ENCODE data around the gene SMPD2. TPM values are rescaled to one million over a fixed set of nuclear protein-coding genes. Genes with fewer than 3 reads are reported as not detected.

SMPD2 gene, protein sequence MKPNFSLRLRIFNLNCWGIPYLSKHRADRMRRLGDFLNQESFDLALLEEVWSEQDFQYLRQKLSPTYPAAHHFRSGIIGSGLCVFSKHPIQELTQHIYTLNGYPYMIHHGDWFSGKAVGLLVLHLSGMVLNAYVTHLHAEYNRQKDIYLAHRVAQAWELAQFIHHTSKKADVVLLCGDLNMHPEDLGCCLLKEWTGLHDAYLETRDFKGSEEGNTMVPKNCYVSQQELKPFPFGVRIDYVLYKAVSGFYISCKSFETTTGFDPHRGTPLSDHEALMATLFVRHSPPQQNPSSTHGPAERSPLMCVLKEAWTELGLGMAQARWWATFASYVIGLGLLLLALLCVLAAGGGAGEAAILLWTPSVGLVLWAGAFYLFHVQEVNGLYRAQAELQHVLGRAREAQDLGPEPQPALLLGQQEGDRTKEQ
- 4.7 TPM for total RNA-seq

DNA sequence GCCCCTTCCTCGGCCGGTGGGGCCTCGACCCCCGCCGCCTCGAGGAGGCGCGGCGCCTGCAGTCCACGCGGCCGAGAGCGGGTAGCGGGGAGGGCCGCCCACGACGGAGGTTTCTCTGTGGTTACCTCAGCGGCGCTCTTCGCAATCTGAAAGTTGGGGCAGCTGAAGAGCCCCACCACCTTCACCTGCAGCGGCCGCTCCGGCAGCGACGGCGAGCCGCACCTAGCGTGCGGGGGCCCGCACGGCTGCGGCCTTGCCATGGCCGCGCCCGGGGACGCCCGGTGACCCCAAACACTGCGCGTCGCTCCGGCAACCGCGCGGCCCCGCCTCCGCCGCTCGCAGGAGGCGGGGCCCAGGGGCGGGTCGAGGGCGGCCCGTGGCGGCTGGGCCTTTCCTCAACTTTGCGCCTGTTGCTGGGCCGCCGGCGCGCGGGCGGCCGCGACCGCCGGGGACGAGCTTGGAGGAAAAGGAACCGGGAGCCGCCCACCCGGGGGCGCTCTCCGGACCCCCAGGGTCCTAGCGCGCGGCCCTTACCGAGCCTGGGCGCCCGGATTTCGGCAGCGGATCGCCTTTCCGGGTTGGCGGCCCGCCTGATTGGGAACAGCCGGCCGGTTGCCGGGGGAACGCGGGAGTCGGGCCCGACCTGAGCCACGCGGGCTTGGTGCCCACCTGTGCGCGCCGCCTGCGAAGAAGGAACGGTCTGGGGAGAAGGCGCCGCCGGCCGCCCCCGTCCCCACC is at the start of gene SMPD2, which contains the start of gene PPIL6:
Gene SMPD2, plus strand, starts transcription at position 394 of the 738 bp plus-strand sequence. CDS start 398 bp downstream, outside the sequence.
Gene PPIL6, minus strand, starts transcription at position 298 of the 738 bp plus-strand sequence. Its CDS starts 38 bp downstream, at position 260.
- DNase-seq (ENCODE audit: low spot score) = peak; percentile 91
- ATAC-seq = peak; percentile 96

DNA sequence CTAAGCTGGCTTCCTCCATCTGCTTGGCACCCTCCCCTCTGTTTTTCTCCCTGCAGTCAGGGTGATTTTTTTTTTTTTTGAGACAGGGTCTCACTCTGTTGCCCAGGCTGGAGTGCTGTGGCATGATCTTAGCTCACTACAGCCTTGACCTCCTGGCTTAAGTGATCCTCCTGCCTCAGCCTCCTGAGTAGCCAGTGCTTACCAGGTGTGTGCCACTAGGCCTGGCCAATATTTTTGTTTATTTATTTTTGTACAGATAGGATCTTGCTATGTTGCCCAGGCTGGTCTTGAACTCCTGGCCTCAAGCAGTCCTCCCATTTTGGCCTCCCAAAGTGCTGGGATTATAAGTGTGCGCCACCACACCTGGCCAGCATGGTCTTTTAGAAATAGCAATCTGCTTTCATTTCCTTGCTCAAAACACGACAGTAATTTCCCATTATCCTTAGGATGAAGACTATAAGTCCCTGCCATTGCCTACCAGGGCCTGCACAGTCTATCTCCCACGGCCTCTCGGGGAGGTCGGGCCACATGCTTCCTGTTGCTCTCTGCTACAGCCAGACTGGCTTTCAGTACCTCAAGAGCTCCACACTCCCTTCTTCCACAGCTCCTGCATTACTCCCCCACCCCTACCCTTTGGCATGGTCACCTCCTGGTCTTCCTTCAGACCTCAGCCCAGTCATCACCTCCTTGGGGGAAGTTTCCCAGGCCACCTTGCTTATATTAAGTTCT is 47.2 kb upstream of the SMPD2 start:
- ATAC-seq = no peak

DNA sequence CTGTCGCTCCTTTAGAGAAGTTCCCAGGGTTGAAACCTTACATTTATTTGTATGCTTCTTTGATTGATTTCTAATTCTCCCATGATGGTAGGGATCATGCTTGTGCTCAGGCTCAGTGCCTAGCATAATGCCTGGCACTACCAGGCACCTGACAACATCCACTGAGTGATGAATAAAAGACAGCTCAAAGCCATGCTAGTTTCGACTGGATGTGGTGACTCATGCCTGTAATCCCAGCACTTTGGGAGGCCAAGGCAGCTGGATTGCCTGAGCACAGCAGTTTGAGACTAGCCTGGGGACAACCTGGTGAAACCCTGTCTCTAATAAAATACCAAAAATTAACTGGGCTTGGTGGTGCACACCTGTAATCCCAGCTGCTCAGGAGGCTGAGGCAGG is 46.6 kb upstream of the SMPD2 start:
- DNase-seq (ENCODE audit: low spot score) (no peak), ATAC-seq (no peak)

More for the DNA sequence above, 47.2 kb upstream of the SMPD2 start:
- no peak for DNase-seq (ENCODE audit: low spot score)

DNA sequence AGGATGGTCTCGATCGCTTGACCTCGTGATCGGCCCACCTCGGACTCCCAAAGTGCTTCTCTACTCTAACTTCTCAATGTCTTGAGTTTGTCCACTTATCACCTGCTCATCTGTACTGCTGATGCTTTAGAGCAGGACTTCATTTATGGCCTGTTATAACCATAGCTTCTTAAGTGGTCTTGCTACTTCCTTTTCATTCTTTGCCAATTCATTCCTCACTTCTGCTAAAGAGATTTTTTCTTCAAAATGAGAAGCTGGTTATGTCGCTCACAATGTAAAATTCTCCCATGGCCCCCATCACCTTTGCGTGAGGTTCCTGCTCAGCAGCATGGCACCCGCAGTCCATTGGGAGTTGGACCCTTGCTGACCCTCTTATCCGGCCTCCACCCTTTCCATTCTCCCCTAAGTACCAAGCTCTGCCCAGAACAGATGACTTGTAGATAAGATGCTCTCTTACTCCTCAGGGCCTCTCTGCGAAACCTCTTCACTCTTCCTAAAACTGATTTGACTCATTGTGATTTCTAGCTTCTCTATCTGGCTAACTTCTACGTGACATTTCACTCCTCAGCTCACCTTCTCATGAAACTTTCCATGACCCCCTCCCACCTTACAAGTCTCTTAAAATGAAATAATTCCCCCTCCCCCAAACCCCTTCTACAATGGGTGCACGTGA is 44.3 kb upstream of the SMPD2 start:
- DNase-seq (ENCODE audit: low spot score) (no peak), ATAC-seq (no peak)

DNA sequence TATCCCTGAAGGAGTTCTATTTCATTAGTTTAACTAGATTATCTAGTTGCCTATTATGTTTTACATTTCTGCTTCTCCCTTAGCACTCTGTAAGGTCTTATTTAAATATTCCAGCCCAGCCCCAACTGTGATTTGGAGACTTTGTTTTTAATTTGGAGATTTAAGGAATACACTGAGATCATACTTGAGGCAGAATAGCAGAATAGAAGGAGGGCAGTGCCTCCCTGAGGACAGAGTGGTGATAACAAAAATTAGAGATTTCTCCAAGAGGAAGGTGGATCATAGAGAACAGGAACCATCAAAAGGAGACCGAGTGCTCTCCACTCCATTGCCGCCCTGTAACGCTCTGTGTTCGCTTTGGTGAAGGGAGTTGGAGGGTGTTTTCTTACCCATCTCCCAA is 43.5 kb upstream of the SMPD2 start:
- no peak for DNase-seq (ENCODE audit: low spot score)
- ATAC-seq = peak; percentile 79

DNA sequence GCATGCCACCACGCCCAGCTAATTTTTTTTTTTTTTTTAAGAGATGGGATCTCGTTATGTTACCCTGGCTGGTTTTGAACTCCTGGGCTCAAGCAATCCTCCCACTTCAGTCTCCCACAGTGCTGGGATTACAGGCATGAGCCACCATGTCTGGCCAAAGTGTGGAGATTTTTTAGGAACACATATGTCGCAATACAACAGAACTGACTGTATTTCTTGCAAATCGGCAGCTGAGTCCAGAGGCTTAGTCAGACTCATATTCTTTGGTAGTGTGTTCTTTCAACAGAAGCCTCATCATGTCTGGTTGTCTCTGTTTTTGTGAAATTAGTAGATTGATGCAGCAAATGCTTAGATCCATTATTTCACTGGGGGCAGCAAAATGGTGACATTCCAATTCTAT is 34.3 kb upstream of the SMPD2 start:
- ATAC-seq = no peak

DNA sequence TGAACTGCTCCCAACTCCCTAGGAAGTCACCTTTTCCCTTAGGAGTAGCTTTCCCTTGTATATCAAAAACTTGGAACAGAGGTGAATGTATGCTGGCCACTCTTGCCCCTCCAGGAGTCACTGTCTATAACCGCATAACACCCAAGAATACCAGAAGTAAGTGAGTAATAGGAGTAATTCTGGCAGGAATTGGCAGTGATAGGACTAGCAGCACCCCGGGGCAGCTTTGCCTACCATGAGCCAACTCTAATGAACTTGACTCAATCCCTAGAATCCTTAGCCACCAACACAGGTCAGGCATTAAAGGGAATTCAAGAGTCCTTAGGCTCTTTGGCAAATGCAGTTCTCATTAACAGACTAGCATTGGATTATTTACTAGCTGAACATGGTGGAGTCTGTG is 29.5 kb upstream of the SMPD2 start:
- no peak for ATAC-seq
- DNase-seq (ENCODE audit: low spot score) = no peak

More for the DNA sequence above, 34.3 kb upstream of the SMPD2 start:
- DNase-seq (ENCODE audit: low spot score) = no peak

DNA sequence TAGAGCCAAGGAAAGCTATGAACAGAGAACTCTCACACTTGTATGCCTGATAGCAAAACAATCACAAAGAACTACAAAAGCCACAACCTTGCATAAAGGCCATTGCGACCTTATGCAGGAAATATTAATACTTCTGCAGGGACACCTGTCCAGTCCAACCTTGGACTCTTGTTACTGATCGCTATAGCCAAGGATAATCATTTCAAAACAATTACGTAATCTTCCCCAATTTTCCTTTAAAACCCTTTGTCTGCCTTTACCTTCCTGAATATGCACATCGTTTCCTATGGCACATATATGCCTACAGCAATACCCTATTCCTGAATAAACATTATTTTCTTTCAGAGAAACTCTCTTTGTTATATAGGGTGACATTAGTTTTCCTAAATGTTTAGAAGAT is 22.9 kb upstream of the SMPD2 start:
- DNase-seq (ENCODE audit: low spot score) (no peak), ATAC-seq (no peak)

DNA sequence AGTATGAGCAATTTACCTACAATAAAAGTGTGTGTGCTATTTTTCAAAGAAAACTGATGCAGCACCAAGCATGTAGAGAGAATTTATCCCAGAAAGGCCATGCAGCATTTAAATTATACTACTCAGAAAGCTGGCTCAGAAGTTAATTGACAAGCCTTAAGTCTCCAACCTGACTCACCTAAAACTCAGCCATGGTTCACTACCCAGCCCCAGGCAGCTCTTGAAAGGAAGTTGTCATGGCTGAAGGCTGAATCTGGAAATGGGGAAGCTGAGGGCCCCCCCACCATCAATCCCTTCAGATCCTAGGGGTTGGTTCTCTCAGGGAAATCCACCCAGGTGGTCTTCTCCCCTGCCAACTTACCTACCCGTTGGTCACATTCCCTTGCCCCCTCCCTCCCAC is 19.8 kb upstream of the SMPD2 start:
- ATAC-seq (no peak), DNase-seq (ENCODE audit: low spot score) (no peak)

DNA sequence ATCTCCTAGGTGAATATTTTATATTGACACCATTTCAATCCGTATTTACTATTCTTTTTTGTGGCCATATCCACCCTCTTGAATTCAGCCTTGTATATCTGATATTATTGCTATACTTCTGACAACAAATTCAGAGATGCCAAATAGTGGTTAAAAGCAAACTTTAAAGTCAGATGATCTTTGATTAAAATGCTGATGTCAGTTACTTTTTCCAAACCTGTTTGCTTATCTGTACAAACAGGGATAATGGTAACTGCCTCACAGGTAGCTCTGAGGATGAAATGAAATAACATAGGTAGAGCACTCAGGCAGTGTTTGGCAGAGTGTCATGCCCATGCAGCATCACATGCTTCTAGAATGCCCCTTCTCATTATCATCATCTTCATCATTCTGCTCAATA is 19.3 kb upstream of the SMPD2 start:
- ATAC-seq = no peak

DNA sequence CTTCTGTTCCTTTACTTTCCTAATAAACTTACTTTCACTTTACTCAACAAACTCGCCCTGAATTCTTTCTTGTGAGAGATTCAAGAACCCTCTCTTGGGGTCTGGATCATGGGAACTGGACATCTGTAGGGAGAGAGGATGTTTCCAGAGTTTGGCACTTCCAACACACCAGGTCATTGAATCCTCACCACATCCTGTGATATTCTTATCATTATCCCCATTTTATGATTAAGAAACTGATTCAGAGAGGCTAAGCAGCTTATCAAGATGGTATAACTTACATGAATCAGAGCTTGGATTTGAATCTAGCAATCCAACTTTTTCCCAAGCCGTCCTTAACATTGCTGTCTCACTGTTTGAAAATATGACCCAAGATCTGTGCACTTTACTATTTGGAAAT is 15.6 kb upstream of the SMPD2 start:
- no peak for DNase-seq (ENCODE audit: low spot score)
- ATAC-seq = no peak

More for the DNA sequence above, 19.3 kb upstream of the SMPD2 start:
- DNase-seq (ENCODE audit: low spot score) = no peak

DNA sequence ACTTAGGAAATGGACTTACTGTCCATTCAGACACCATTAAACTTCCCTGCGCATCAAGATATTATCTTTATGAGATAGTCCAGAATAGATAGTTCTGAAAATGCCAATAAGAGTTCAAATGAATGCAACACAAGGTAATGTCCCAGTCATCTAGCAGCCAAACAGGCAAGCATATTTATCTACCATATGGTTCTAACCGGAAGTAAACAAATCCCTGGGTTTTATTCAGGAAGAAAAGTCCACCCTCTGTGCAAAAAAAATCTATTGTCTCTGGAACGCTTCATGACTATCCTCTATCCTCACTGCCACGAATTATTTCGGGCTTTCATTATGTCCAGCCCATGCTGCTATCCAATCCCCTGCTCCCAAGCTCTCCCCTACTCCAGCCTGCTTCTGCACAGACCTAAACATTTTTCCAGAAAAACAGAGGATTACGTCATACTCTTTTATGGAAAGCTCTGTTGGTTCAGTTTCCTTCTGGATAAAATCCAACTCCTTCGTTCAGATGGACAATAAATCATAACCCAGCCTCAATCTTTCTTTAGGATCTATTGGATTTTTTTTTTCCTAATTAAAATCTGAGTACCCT is 11.5 kb upstream of the SMPD2 start:
- DNase-seq (ENCODE audit: low spot score) = no peak
- no peak for ATAC-seq

DNA sequence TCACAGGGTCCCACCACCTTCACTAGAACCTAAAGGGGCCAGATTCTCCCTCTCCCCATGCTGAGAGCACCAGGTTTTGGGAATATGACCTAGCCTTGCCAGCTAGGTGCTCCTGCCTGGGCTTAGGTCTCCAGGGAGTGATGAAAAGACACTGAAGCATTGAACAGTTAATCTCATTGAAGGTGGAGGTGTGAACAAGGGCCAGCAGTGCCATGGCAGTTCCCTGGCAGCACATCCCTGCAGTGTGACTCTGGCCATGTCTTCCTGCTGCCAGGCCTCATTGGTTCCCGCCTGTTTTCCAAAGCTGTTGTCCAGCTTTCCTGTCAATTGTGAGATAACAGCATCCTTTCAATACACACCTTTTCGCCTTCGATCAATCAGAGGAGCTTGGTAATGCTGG is 11.0 kb upstream of the SMPD2 start:
- ATAC-seq (no peak), DNase-seq (ENCODE audit: low spot score) (no peak)

DNA sequence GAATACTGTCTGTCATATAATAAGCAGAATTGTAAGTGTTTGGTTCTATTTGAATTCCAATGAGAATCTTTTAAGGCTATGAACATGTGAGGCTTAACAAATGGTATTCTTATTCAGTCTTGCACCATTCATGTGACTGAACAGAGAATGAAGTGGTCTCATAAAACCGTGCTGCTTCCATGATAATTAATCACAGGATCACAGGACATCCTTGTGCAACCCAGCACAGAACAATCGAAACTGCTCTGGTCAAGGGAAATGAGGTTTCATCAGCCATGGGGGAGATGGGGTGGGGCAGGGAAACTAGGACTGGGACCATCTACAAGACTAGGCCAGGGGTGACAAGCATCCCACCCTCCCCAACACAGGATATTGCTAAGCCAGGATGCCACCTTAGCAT is 6.1 kb upstream of the SMPD2 start:
- DNase-seq (ENCODE audit: low spot score) = no peak

DNA sequence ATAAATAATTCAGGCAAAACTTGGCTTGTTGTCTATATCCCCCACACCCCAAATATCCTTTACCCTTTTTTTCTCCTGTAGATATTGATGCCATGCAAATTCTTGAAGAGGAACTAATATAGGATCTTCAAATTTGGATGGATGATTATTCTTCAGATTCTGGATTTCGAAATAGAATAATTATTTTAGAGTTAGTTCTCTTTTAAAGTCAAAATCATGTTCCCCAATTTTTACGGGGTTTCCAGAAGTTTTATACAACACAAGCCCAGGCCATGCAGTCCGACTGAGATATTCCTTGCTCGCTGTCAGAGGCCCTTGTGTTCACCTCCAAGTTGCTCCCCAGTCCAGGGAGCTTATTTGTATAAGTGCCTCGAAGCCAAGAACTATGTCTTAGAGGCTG is 4.5 kb upstream of the SMPD2 start:
- no peak for DNase-seq (ENCODE audit: low spot score)
- ATAC-seq = no peak

More for the DNA sequence above, 6.1 kb upstream of the SMPD2 start:
- no peak for ATAC-seq

DNA sequence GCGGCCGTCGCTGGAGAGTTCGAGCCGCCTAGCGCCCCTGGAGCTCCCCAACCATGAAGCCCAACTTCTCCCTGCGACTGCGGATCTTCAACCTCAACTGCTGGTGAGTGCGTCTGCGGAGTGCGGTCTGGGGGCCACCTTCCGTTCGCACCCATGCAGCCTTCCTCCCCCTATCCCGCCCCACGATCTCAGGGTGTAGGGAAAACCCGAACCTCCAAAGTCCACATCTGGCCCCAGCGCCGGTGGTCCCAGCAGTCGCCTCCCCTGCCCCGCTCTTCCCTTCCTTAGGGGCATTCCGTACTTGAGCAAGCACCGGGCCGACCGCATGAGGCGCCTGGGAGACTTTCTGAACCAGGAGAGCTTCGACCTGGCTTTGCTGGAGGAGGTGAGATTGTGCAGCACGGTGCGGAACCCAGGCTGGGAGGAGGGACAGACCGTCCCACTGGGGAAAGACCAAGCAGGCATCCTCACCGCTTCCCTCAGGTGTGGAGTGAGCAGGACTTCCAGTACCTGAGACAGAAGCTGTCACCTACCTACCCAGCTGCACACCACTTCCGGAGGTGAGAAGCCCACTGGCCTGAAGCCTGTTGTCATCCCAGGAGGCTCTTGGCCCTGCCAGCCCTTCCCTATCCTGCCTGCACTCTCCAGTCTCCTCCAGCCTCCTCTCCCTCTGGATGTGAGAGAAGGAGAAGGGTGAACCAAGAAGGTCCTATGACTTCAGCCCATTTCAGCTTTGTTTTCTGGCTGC is 719 bp downstream of the SMPD2 start:
- ATAC-seq (peak; percentile 52), DNase-seq (ENCODE audit: low spot score) (no peak)

DNA sequence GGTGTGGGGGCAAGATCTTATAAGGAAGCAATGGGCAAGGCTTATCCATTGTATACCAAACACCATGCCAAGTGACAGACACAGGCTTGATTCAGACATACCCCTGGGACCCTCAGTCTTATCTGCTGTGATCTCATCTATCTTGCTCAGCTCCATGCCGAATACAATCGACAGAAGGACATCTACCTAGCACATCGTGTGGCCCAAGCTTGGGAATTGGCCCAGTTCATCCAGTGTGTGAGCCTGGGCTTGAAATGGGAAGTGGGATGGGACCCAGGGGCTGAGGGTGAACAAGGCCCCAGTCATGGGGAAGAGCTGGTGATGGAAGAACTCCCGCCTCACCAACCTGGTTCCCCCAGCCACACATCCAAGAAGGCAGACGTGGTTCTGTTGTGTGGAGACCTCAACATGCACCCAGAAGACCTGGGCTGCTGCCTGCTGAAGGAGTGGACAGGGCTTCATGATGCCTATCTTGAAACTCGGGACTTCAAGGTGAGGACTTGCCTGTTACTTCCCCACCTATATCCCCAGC is 1.9 kb downstream of the SMPD2 start:
- DNase-seq (ENCODE audit: low spot score) (no peak), ATAC-seq (no peak)

DNA sequence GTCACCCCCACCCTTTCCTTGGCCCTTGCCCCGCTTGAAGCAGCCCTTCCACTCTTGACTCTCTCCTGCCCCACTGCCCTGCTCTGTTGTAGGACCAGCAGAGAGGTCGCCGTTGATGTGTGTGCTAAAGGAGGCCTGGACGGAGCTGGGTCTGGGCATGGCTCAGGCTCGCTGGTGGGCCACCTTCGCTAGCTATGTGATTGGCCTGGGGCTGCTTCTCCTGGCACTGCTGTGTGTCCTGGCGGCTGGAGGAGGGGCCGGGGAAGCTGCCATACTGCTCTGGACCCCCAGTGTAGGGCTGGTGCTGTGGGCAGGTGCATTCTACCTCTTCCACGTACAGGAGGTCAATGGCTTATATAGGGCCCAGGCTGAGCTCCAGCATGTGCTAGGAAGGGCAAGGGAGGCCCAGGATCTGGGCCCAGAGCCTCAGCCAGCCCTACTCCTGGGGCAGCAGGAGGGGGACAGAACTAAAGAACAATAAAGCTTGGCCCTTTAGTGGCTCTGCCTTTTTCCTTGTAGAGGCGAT is 3.0 kb downstream of the SMPD2 start:
- DNase-seq (ENCODE audit: low spot score) (no peak), ATAC-seq (no peak)

DNA sequence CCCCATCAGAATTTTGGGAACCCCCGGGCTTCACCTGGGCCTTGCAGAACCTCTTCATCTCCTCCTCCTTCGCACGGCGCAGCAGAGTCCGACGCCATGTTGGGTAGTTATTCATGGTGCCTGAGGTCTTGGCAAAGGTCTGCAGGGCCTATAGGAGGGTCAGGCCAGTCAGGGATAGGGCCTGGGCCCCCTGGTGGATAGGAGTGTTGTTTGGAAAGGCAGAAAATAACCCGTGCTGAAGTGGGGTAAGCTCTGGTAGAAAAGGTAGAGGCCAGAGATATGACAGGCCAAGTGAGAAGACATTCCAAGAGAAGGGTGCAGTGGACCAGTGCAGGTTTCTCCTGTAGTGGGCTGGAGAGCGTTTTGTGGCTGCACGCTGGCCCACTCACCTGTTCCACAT is 4.9 kb downstream of the SMPD2 start:
- ATAC-seq (no peak), DNase-seq (ENCODE audit: low spot score) (no peak)
